Stimulated activated naive CD4-positive, alpha-beta T cell treated with Interleukin-2 at 50 U/mL for 16 hours (primary cell): ENCODE results near the gene GABARAP.
A peak's percentile ranks its signal among the peaks of the same experiment; 100 is the strongest.

ENCODE experiments used
- DNase-seq: peaks from one replicate; lab custom pipeline; 2025; lab: John Stamatoyannopoulos, UW

GABARAP gene

GRCh38 chr17:7239091-7240027, 2.9 kb downstream of the GABARAP start, which contains the start of gene PHF23:
Gene PHF23 (minus strand): TSS chr17:7239457. CDS start chr17:7239279, 178 bp downstream.
- DNase-seq = peak; percentile 96

DNA sequence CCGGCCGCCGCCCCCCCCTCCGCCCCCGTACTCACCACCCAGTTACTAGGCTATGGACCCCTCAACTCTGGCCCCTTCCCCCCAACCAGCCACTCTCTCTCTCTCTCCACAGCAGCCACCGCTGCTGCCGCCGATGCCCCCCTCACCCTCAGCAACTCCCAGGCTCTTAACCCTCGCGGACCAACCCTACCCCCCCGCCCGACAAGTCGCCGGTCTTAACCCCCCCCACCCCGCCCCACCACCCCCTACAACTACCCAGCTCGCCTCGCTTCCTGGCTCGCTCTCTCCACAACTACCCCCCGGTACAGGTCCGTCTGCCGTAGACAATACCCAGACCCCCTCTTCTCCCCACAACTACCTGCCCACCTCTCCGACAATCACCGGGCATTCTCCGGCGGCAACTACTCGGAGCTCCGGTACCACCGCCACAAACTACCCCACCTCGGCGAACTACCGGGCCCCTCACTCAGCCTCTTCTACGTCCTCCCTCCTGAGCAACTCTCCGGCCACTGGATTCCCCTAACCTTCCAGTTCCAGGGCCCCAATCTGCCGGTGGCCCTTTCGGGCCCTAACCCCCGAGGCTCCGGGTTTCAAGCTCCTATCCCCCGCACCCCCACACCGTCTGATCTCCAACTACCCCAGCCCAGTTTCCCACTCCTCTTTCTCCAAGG, 3.7 kb downstream of the GABARAP start:
- peak; percentile 64 for DNase-seq

GRCh38 chr17:7237761-7238419, 4.4 kb downstream of the GABARAP start:
- peak; percentile 82 for DNase-seq

DNA sequence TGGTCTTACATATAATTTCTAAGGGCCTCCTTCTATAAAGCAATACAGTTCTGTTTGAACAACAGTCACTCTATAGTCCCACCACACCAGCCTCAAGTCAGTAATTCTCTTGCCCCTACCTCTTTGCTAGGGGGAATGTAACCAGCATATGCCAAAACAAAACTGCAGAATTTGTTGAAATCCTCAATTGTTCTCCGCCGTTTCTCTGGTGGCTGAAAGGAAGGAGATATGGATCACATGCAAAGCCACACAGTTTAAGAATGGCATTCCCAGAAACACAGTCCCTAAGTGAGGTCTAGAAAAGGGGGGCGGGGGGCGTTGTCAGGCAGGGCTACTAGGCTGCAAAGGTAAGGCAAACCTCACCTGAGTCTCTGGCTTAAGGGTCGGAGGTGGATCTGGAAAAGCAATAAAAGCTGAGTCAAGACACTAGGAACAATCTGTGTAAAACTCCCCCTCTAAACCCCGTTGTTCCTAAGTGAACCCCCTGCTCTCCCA, 4.9 kb downstream of the GABARAP start:
- DNase-seq = no peak

DNA sequence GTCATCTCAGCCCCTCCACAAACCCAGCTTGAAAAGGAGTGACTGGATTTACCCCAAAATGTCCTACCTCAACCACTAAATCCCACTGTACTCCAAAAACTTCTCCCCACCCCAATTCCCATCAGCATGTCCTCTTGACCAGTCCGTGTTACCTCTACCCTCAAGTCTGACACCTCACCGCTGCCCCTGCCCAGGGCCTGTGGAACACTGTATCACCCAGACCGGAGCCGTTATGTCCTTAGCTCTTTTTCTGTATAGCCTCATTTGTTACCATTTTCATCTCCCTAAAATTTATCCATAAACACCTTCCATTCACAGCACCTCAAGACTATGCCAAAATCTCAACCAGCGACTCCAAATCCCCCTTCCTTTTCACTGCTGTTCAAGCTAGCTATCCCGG, 5.4 kb downstream of the GABARAP start:
- DNase-seq = no peak

- no peak for DNase-seq
These were observed 6.3 kb downstream of the GABARAP start for GRCh38 chr17:7235693-7236665.

- DNase-seq = peak; percentile 94
These were observed 7.9 kb downstream of the GABARAP start, which contains the start of gene DVL2 for GRCh38 chr17:7234083-7234951. Gene DVL2 (minus strand): TSS chr17:7234517. CDS start chr17:7234262, 255 bp downstream.

GRCh38 chr17:7233701-7234082, 8.6 kb downstream of the GABARAP start:
- no peak for DNase-seq

- no peak for DNase-seq
These were observed 10.1 kb downstream of the GABARAP start for GRCh38 chr17:7232114-7232513.

- no peak for DNase-seq
These were observed 12.7 kb downstream of the GABARAP start for GRCh38 chr17:7229504-7229903.

- no peak for DNase-seq
These were observed 13.3 kb downstream of the GABARAP start for GRCh38 chr17:7228920-7229319.

- DNase-seq = no peak
These were observed 15.2 kb downstream of the GABARAP start for GRCh38 chr17:7226721-7227710.

- DNase-seq = no peak
These were observed 16.4 kb downstream of the GABARAP start for GRCh38 chr17:7225711-7226331.

GRCh38 chr17:7224661-7225111, 17.6 kb downstream of the GABARAP start:
- DNase-seq = no peak

- DNase-seq = no peak
These were observed 18.1 kb downstream of the GABARAP start for GRCh38 chr17:7224110-7224509.

DNA sequence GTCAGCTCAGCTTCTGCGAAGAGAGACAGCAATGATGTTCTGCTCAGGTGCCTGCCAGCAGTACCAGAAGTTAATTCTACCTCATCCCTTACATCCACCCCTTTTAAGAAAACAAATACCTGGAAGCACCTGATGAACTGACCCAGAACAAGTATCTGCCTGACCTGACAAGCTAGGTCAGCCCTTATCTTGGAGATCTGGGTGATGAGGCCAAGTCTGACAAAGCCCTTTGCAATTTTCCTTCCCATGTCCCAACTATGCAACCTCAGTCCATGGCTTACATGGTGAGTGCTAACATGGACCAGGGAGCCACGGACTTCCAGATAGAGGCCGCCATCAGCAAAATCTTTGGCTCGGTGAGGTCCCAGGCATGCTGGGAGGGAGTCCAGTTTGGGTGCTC, 18.9 kb downstream of the GABARAP start:
- no peak for DNase-seq

DNA sequence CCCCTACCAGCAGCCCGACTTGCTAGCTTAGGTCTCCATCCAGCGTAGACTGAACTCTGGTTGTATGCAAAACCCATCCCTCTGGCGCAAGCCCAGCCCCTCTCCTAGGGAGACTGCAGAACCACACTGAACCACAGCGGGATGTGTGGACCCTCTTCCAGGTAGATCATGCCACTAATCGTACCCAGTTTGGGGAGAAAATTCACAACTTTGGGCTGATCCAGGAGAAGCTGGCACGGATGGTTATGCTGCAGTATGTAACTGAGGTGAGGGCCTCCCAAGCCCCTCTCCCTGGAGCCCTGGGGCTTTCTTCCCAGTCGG, 19.3 kb downstream of the GABARAP start:
- no peak for DNase-seq
